ENCODE data around the gene CACNA1D. TPM values are rescaled to one million over a fixed set of nuclear protein-coding genes. Genes with fewer than 3 reads are reported as not detected.

CACNA1D gene
- total RNA-seq, 2 donors from 2014 or later: 0.68 to 1.5 TPM

GRCh38 chr3:53820756-53821580, 326.6 kb downstream of the CACNA1D start:
- no peak for TF ChIP-seq CTCF (IDR thresholded peaks at IDR 0.05)
- Histone ChIP-seq H3K4me1 (ENCODE audit: control insufficient read depth in 1 of 2, low read depth in 2 of 2) (no peaks in the 10 kb centered on the region), H3K4me3 (no peak overlapping the region), H3K36me3 (no peaks in the 10 kb centered on the region), H3K9me3 (no peaks in the 10 kb centered on the region), H3K27ac (no peak overlapping the region), H3K27me3 (replicated peaks; ENCODE audit: insufficient read depth) (no peaks in the 10 kb centered on the region)
- ATAC-seq (ENCODE audit: insufficient number of reproducible peaks, low FRiP score, low read depth) (no peak), DNase-seq (ENCODE audit: low spot score) (no peak)

GRCh38 chr3:53821631-53822121, 327.3 kb downstream of the CACNA1D start:
- DNase-seq (ENCODE audit: low spot score) (no peak), ATAC-seq (ENCODE audit: insufficient number of reproducible peaks, low FRiP score, low read depth) (no peak)
- Histone ChIP-seq H3K27me3 (replicated peaks; ENCODE audit: insufficient read depth) (no peaks in the 10 kb centered on the region), H3K9me3 (no peaks in the 10 kb centered on the region), H3K36me3 (no peaks in the 10 kb centered on the region), H3K4me1 (ENCODE audit: control insufficient read depth in 1 of 2, low read depth in 2 of 2) (no peaks in the 10 kb centered on the region), H3K27ac (no peak overlapping the region), H3K4me3 (no peak overlapping the region)
- no peak for TF ChIP-seq CTCF (IDR thresholded peaks at IDR 0.05)

- DNase-seq (ENCODE audit: low spot score) (no peak), ATAC-seq (ENCODE audit: insufficient number of reproducible peaks, low FRiP score, low read depth) (no peak)
- no peaks in the 10 kb centered on the region for H3K36me3 ChIP-seq
Observed at GRCh38 chr3:53822331-53822741, 327.9 kb downstream of the CACNA1D start.

GRCh38 chr3:53823026-53823955, 328.9 kb downstream of the CACNA1D start:
- no peak for TF ChIP-seq CTCF (IDR thresholded peaks at IDR 0.05)
- no peak overlapping the region for H3K4me3 ChIP-seq
- H3K36me3 ChIP-seq: no peaks in the 10 kb centered on the region
- no peaks in the 10 kb centered on the region for H3K9me3 ChIP-seq
- H3K4me1 ChIP-seq (ENCODE audit: control insufficient read depth in 1 of 2, low read depth in 2 of 2): no peaks in the 10 kb centered on the region
- no peaks in the 10 kb centered on the region for H3K27me3 ChIP-seq (replicated peaks; ENCODE audit: insufficient read depth)
- ATAC-seq (ENCODE audit: insufficient number of reproducible peaks, low FRiP score, low read depth) (no peak), DNase-seq (ENCODE audit: low spot score) (no peak)
- no peak overlapping the region for H3K27ac ChIP-seq

More at GRCh38 chr3:53822331-53822741, 327.9 kb downstream of the CACNA1D start:
- TF ChIP-seq CTCF (IDR thresholded peaks at IDR 0.05): no peak
- no peak overlapping the region for H3K4me3 ChIP-seq
- no peak overlapping the region for H3K27ac ChIP-seq
- H3K9me3 ChIP-seq: no peaks in the 10 kb centered on the region
- no peaks in the 10 kb centered on the region for H3K27me3 ChIP-seq (replicated peaks; ENCODE audit: insufficient read depth)
- no peaks in the 10 kb centered on the region for H3K4me1 ChIP-seq (ENCODE audit: control insufficient read depth in 1 of 2, low read depth in 2 of 2)

Measured in thoracic aorta (tissue), 2 donors.